Ascending aorta (tissue), 2 donors: ENCODE measurements around the gene HMGB3. TPM values are rescaled to one million over a fixed set of nuclear protein-coding genes. Genes with fewer than 3 reads are reported as not detected.

ENCODE experiments used
- DNase-seq, 2 donors: peaks; one replicate each; pipeline ENCODE4 v3.0.0-alpha.2; 2019; ENCODE audit warnings: low spot score in 2 of 2
- H3K27ac ChIP-seq, 2 donors: fragments of 200-600 bp; sonication (generic); one replicate each; pipeline ENCODE4 v1.5.1; 2016 to 2017; ENCODE audit warnings: mild to moderate bottlenecking in 1 of 2
- H3K27me3 ChIP-seq: fragments of 200-600 bp; sonication (generic); one replicate; pipeline ENCODE4 v1.5.1; 2017
- H3K36me3 ChIP-seq, 2 donors: fragments of 200-600 bp; sonication (generic); one replicate each; pipeline ENCODE4 v1.5.1; 2016
- H3K4me1 ChIP-seq, 2 donors: fragments of 200-600 bp; sonication (generic); one replicate each; pipeline ENCODE4 v1.5.1; 2016 to 2017; ENCODE audit warnings: mild to moderate bottlenecking in 1 of 2
- H3K4me3 ChIP-seq, 2 donors: fragments of 200-600 bp; sonication (generic); one replicate each; pipeline ENCODE4 v1.5.1; 2016 to 2017; ENCODE audit warnings: mild to moderate bottlenecking in 1 of 2
- H3K9me3 ChIP-seq, 2 donors: fragments of 200-600 bp; sonication (generic); one replicate each; pipeline ENCODE4 v1.5.1; 2016
- CTCF ChIP-seq, 3 experiments: fragments of 200-600 bp in 2 of 3; fragments of 450-650 bp in 1 of 3; sonication (generic) in 2 of 3; IDR thresholded peaks; one replicate each; pipeline ENCODE4 v1.5.1; 2016 to 2019; ENCODE audit warnings: antibody characterized with exemption in 3 of 3, mild to moderate bottlenecking in 1 of 3, moderate library complexity in 1 of 3
- intact Hi-C: fragments of 100-400 bp; cut with DNase I; formaldehyde crosslinking; loops from one replicate; pipeline ENCODE4 v1.15.1; 2023
- total RNA-seq: library from RNA; depleted of rRNA; stranded (reverse); fragments of >200 nt; gene quantifications from one replicate; pipeline ENCODE4 v1.1.0, GENCODE V29; 2016

Gene HMGB3
- total RNA-seq, 1 donor from 2014 or later = 0.21 TPM

- intact Hi-C loops = no loop called here
- Histone ChIP-seq H3K9me3 (no peaks in the 10 kb centered on the region), H3K27me3 (no peaks in the 10 kb centered on the region), H3K27ac (no peak overlapping the region), H3K36me3 (no peaks in the 10 kb centered on the region), H3K4me1 (no peaks in the 10 kb centered on the region), H3K4me3 (no peak overlapping the region)
- DNase-seq = no peak
- TF ChIP-seq CTCF (IDR thresholded peaks at IDR 0.05) = no peak
Observed at GRCh38 chrX:151030845-151031244, 47.7 kb downstream of the HMGB3 start.

- H3K9me3 ChIP-seq = no peaks in the 10 kb centered on the region
- no peaks in the 10 kb centered on the region for H3K4me1 ChIP-seq
- intact Hi-C loops = no loop called here
- H3K4me3 ChIP-seq = no peak overlapping the region
- no peak overlapping the region for H3K27ac ChIP-seq
- H3K27me3 ChIP-seq = no peaks in the 10 kb centered on the region
- TF ChIP-seq CTCF (IDR thresholded peaks at IDR 0.05) = no peak
- no peak for DNase-seq
- H3K36me3 ChIP-seq = no peaks in the 10 kb centered on the region
Observed at GRCh38 chrX:151031391-151031975, 48.3 kb downstream of the HMGB3 start.

GRCh38 chrX:151039351-151039750, 56.2 kb downstream of the HMGB3 start:
- intact Hi-C loops = no loop called here
- no peaks in the 10 kb centered on the region for H3K9me3 ChIP-seq
- no peak overlapping the region for H3K27ac ChIP-seq
- no peaks in the 10 kb centered on the region for H3K4me1 ChIP-seq
- no peak overlapping the region for H3K4me3 ChIP-seq
- DNase-seq = no peak
- no peak for TF ChIP-seq CTCF (IDR thresholded peaks at IDR 0.05)
- no peaks in the 10 kb centered on the region for H3K27me3 ChIP-seq
- H3K36me3 ChIP-seq = no peaks in the 10 kb centered on the region

Other genes starting within 250 kb of the HMGB3 start
- gene CD99L2, start 84.7 kb upstream of the HMGB3 start, total RNA-seq = 83.4 TPM
- gene GPR50, start 193.2 kb downstream of the HMGB3 start, total RNA-seq = not detected